SH-SY5Y (cell line): Measurements from ENCODE around the gene CCDC85C.

ENCODE experiments used
- GATA2 ChIP-seq: IDR thresholded peaks from 2 replicates; pipeline ENCODE4 v1.6.1; 2011; ENCODE audit warnings: mild to moderate bottlenecking, low read depth, low read length
- GATA3 ChIP-seq: IDR thresholded peaks from 2 replicates; pipeline ENCODE4 v1.6.1; 2011; ENCODE audit warnings: low read depth, mild to moderate bottlenecking, low read length, moderate library complexity

- TF ChIP-seq GATA3 = no peak
- no peak for TF ChIP-seq GATA2
Measured at GRCh38 chr14:99573000-99573330, 31.0 kb downstream of the CCDC85C start.
